B cell (primary cell): ENCODE measurements around the gene KLC4. TPM values are rescaled to one million over a fixed set of nuclear protein-coding genes. Genes with fewer than 3 reads are reported as not detected.
A peak's percentile ranks its signal among the peaks of the same experiment; 100 is the strongest.

Experiments used
- ATAC-seq: fragments of 200-7000 bp; cut with Tn5 transposase; one replicate; pipeline ENCODE4 v1.10.0; 2021; ENCODE audit warnings: low read depth, mild to moderate bottlenecking, moderate number of reproducible peaks, moderate library complexity
- CTCF ChIA-PET: fragments of 350-600 bp; sonication (Branson Sonifier 250); formaldehyde crosslinking; loops from one replicate; lab custom pipeline; 2021; ENCODE audit warnings: antibody characterized with exemption, inconsistent platforms; lab: Charles Lee
- POLR2A ChIA-PET: fragments of 350-600 bp; sonication (Branson Sonifier 250); formaldehyde crosslinking; loops from one replicate; lab custom pipeline; 2021; ENCODE audit warnings: antibody characterized with exemption; lab: Charles Lee
- DNase-seq: peaks from one replicate; pipeline ENCODE4 v3.0.0; 2013
- H2AFZ ChIP-seq: 2 replicates; pipeline ENCODE4 v1.6.1; 2012; ENCODE audit warnings: mild to moderate bottlenecking, low read depth, low read length; ENCODE audit not compliant: insufficient read depth, poor library complexity, severe bottlenecking
- H3K27ac ChIP-seq, 2 donors: 1 replicate in 1 of 2; 2 replicates in 1 of 2; pipeline ENCODE4 v1.5.1; 2012 to 2013; ENCODE audit warnings: low read length in 2 of 2, mild to moderate bottlenecking in 2 of 2, moderate library complexity in 1 of 2
- H3K27me3 ChIP-seq, 4 experiments: fragments of 200-600 bp in 1 of 4; sonication (generic) in 1 of 4; replicated peaks in 1 of 4; 1 replicate in 2 of 4; 2 replicates in 2 of 4; pipeline versions ENCODE4 v1.6.1 to v1.7.0; 2013 to 2016; ENCODE audit warnings: low read length in 3 of 4, mild to moderate bottlenecking in 2 of 4, mixed read lengths in 1 of 4, moderate library complexity in 1 of 4; ENCODE audit not compliant: insufficient read depth in 4 of 4, control insufficient read depth in 3 of 4; ENCODE audit errors: control extremely low read depth in 1 of 4
- H3K36me3 ChIP-seq, 2 experiments: replicated peaks in 1 of 2; 1 replicate in 1 of 2; 2 replicates in 1 of 2; pipeline versions ENCODE4 v1.6.1 to v1.7.1; 2013; ENCODE audit warnings: low read length in 1 of 2; ENCODE audit not compliant: insufficient read depth in 2 of 2, control insufficient read depth in 1 of 2; ENCODE audit errors: control extremely low read depth in 1 of 2, extremely low read depth in 1 of 2
- H3K4me1 ChIP-seq, 2 donors: fragments of 200-600 bp in 1 of 2; sonication (generic) in 1 of 2; 1 replicate in 1 of 2; 2 replicates in 1 of 2; pipeline versions ENCODE4 v1.5.1 to v1.6.1; 2013 to 2017; ENCODE audit warnings: low read length in 2 of 2; ENCODE audit not compliant: control insufficient read depth in 2 of 2, insufficient read depth in 2 of 2
- H3K4me2 ChIP-seq: replicated peaks from 2 replicates; pipeline ENCODE3; 2012; ENCODE audit warnings: mild to moderate bottlenecking, low read depth, low read length; ENCODE audit not compliant: poor library complexity, severe bottlenecking
- H3K4me3 ChIP-seq, 5 experiments: fragments of 200-600 bp in 1 of 5; sonication (generic) in 1 of 5; 1 replicate in 3 of 5; 2 replicates in 2 of 5; pipeline versions ENCODE4 v1.5.1 to v1.7.0; 2011 to 2016; ENCODE audit warnings: low read length in 4 of 5, mild to moderate bottlenecking in 4 of 5, low read depth in 2 of 5, control low read depth in 1 of 5, moderate library complexity in 1 of 5; ENCODE audit not compliant: insufficient read depth in 1 of 5; ENCODE audit errors: control extremely low read depth in 1 of 5, extremely low read depth in 1 of 5
- H3K79me2 ChIP-seq: fragments of 200-600 bp; sonication (generic); one replicate; pipeline ENCODE4 v1.6.0; 2016; ENCODE audit warnings: low read length; ENCODE audit not compliant: control insufficient read depth, insufficient read depth
- H3K9ac ChIP-seq: fragments of 200-600 bp; sonication (generic); 2 replicates; pipeline ENCODE4 v1.6.1; 2017; ENCODE audit warnings: mild to moderate bottlenecking, low read length, moderate library complexity
- H3K9me3 ChIP-seq, 3 donors: one replicate each; pipeline versions ENCODE4 v1.6.1 to v1.7.1; 2013; ENCODE audit warnings: low read length in 2 of 3; ENCODE audit not compliant: control insufficient read depth in 2 of 3, insufficient read depth in 1 of 3; ENCODE audit errors: control extremely low read depth in 1 of 3
- H4K20me1 ChIP-seq: 2 replicates; pipeline ENCODE4 v1.6.0; 2012; ENCODE audit warnings: mild to moderate bottlenecking, low read length; ENCODE audit not compliant: insufficient read depth, control insufficient read depth, poor library complexity, severe bottlenecking
- H3K27ac Mint-ChIP-seq: one replicate; pipeline ENCODE4 v1.8.0; 2021; ENCODE audit warnings: mixed read lengths
- H3K27me3 Mint-ChIP-seq: one replicate; pipeline ENCODE4 v1.8.0; 2021; ENCODE audit warnings: mixed read lengths
- H3K4me1 Mint-ChIP-seq: one replicate; pipeline ENCODE4 v1.8.0; 2021; ENCODE audit warnings: mixed read lengths
- H3K4me3 Mint-ChIP-seq: one replicate; pipeline ENCODE4 v1.8.0; 2021; ENCODE audit warnings: mixed read lengths
- H3K9me3 Mint-ChIP-seq: one replicate; pipeline ENCODE4 v1.8.0; 2022; ENCODE audit warnings: mixed read lengths; ENCODE audit not compliant: insufficient read depth
- EZH2 ChIP-seq: IDR thresholded peaks from 2 replicates; pipeline ENCODE4 v1.6.1; 2012; ENCODE audit warnings: borderline replicate concordance, low read depth, mild to moderate bottlenecking, moderate library complexity, low read length; ENCODE audit not compliant: insufficient read depth, poor library complexity, severe bottlenecking
- WGBS: methylation state at CpG from one replicate; pipeline ENCODE4 v1.1.5; 2013; ENCODE audit warnings: missing lambda C conversion rate; ENCODE audit not compliant: insufficient coverage; 5-methylcytosine and 5-hydroxymethylcytosine counted together
- intact Hi-C: fragments of 100-400 bp; cut with micrococcal nuclease; formaldehyde crosslinking; loops from one replicate; pipeline ENCODE4 v1.10.0; 2022
- polyA plus RNA-seq: library from polyadenylated mRNA; depleted of rRNA; stranded (reverse); fragments of >200 nt; gene quantifications from 2 replicates; pipeline ENCODE4 v1.2.3, GENCODE V29; 2012
- total RNA-seq, 2 donors: library from RNA; stranded (reverse); fragments of 120-200 nt in 1 of 2; gene quantifications; 1 replicate in 1 of 2; 2 replicates in 1 of 2; pipeline versions ENCODE4 v1.2.3 to v1.2.4, GENCODE V29; 2013 to 2022
- TF ChIP-seq, protein P1 (sequence below): fragments of 200-600 bp; IDR thresholded peaks from one replicate; pipeline ENCODE4 v1.8.0; 2022; ENCODE audit warnings: antibody characterized with exemption, mild to moderate bottlenecking

KLC4 gene
- total and polyA plus RNA-seq, 2 donors (not counting 1 experiment from before 2014, with no cell fraction given): 30.6 to 52.7 TPM

DNA sequence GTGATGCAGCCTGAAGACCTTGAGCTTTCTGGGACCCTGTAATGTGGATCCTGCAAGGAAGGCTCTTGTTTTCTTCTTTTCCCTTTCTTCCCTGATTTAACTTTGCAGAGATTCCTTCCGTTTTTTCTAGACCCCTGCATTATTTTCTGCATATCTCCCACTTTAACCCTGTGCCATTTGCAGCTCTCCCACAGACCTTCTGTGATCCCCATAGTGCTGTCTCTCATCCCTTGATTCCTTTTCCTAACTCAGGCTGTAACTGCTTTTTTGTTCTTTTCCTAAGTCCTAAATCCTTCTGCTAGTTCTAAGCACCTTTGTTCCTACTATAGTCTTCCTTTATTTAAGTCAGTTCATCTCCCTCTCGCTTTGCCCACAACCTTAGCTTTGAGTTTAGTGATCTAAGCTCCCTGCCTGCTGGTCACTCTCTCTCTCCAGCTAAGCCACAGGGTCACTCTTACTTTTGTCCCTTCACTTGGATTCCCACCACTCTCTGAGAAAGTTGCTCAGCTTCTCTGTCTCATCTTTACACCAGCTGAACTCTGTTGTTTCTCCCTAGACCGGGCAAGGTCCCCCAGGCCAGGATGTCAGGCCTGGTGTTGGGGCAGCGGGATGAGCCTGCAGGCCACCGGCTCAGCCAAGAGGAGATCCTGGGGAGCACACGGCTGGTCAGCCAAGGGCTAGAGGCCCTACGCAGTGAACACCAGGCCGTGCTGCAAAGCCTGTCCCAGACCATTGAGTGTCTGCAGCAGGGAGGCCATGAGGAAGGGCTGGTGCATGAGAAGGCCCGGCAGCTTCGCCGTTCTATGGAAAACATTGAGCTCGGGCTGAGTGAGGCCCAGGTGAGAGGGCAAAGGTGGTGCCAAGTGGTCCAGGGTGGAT, 1.6 kb downstream of the KLC4 start:
- DNase-seq (no peak), ATAC-seq (no peak)
- peak overlapping the region; percentile 80 for H3K27ac Mint-ChIP-seq
- Histone ChIP-seq H3K9me3 (no peaks in the 10 kb centered on the region), H3K79me2 (peaks cover 33% of the 10 kb centered on the region), H3K4me2 (peak overlapping the region; percentile 87), H3K9ac (no peak overlapping the region), H3K4me3 (no peak overlapping the region), H2AFZ (no peak overlapping the region), H3K27ac (no peak overlapping the region), H4K20me1 (peaks cover 11% of the 10 kb centered on the region), H3K4me1 (peaks cover 16 to 22% of the 10 kb centered on the region in 2 donors), H3K36me3 (peaks cover 0 to 21% of the 10 kb centered on the region in 2 experiments), H3K27me3 (no peaks in the 10 kb centered on the region)
- POLR2A ChIA-PET: no interaction called here
- WGBS: 94% methylated on average over 12 of the region's 12 CpGs
- CTCF ChIA-PET: interaction anchor here (1.0 kb wide), 1 partner anchor 40 kb away, joined by 3 read pairs; the partner anchor contains the start of gene RRP36
- H3K27me3 Mint-ChIP-seq: no peaks in the 10 kb centered on the region
- H3K4me3 Mint-ChIP-seq: peak overlapping the region; percentile 99
- no peak for TF ChIP-seq EZH2
- TF ChIP-seq, protein P1, sequence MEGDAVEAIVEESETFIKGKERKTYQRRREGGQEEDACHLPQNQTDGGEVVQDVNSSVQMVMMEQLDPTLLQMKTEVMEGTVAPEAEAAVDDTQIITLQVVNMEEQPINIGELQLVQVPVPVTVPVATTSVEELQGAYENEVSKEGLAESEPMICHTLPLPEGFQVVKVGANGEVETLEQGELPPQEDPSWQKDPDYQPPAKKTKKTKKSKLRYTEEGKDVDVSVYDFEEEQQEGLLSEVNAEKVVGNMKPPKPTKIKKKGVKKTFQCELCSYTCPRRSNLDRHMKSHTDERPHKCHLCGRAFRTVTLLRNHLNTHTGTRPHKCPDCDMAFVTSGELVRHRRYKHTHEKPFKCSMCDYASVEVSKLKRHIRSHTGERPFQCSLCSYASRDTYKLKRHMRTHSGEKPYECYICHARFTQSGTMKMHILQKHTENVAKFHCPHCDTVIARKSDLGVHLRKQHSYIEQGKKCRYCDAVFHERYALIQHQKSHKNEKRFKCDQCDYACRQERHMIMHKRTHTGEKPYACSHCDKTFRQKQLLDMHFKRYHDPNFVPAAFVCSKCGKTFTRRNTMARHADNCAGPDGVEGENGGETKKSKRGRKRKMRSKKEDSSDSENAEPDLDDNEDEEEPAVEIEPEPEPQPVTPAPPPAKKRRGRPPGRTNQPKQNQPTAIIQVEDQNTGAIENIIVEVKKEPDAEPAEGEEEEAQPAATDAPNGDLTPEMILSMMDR: no peak
- H3K4me1 Mint-ChIP-seq: peaks cover 35% of the 10 kb centered on the region
- intact Hi-C loops: no loop called here
- no peaks in the 10 kb centered on the region for H3K9me3 Mint-ChIP-seq

DNA sequence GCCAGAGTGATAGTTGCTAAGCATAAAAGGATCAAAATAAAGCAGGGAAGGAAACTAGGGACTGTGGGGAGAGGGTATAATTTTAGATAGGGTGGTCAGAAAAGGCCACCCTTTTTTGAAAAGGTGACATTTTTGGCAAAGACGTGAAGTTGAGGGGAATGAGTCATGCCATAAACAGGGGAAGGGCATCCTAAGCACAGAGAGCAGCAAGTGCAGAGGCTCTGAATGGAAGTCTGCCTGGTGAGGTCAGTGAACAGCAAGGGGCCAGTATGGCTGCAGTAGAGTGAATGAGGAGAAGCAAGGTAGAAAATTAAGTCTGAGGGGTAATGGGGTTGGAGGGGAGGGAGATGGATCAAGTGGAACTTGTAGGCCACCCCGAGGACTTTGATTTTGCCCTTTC, 2.4 kb downstream of the KLC4 start:
- Histone ChIP-seq H3K27me3 (no peaks in the 10 kb centered on the region), H3K9me3 (no peaks in the 10 kb centered on the region), H3K27ac (no peak overlapping the region), H2AFZ (no peak overlapping the region), H3K4me3 (no peak overlapping the region), H3K9ac (no peak overlapping the region), H3K36me3 (peaks cover 0 to 26% of the 10 kb centered on the region in 2 experiments), H3K79me2 (peaks cover 33% of the 10 kb centered on the region), H3K4me2 (no peak overlapping the region), H3K4me1 (peaks cover 16 to 22% of the 10 kb centered on the region in 2 donors), H4K20me1 (peaks cover 11% of the 10 kb centered on the region)
- peak overlapping the region; percentile 24 for H3K4me3 Mint-ChIP-seq
- CTCF ChIA-PET: no interaction called here
- POLR2A ChIA-PET: no interaction called here
- DNase-seq (no peak), ATAC-seq (no peak)
- TF ChIP-seq EZH2: no peak
- TF ChIP-seq, protein P1: no peak
- H3K27me3 Mint-ChIP-seq: no peaks in the 10 kb centered on the region
- H3K9me3 Mint-ChIP-seq: no peaks in the 10 kb centered on the region
- no peak overlapping the region for H3K27ac Mint-ChIP-seq
- intact Hi-C loops: no loop called here
- peaks cover 34% of the 10 kb centered on the region for H3K4me1 Mint-ChIP-seq
- WGBS: 92% methylated on average over 2 of the region's 2 CpGs
